H1 (cell line): ENCODE measurements around the gene PRKCD.

Experiments used
- BCL11A ChIP-seq, 2 experiments: IDR thresholded peaks; one replicate each; pipeline ENCODE4 v1.6.1; 2011; ENCODE audit warnings: low read depth in 2 of 2, low read length in 2 of 2, mild to moderate bottlenecking in 2 of 2
- BRCA1 ChIP-seq: IDR thresholded peaks from 2 replicates; pipeline ENCODE4 v1.6.1; 2012; ENCODE audit warnings: low read depth, low read length, improper control_type of control experiment
- CTCF ChIP-seq, 3 experiments: IDR thresholded peaks; 1 replicate in 2 of 3; 2 replicates in 1 of 3; pipeline versions ENCODE4 v1.5.1 to v1.6.1; 2011; ENCODE audit warnings: low read length in 3 of 3, mild to moderate bottlenecking in 3 of 3, inconsistent platforms in 2 of 3, low read depth in 1 of 3, moderate library complexity in 1 of 3; ENCODE audit not compliant: insufficient read depth in 1 of 3; ENCODE audit errors: control extremely low read depth in 1 of 3
- JUN ChIP-seq: IDR thresholded peaks from 2 replicates; pipeline ENCODE4 v1.6.1; 2011; ENCODE audit warnings: low read depth, mild to moderate bottlenecking, improper control_type of control experiment, low read length
- MAX ChIP-seq: IDR thresholded peaks from 2 replicates; pipeline ENCODE4 v1.6.1; 2012; ENCODE audit warnings: inconsistent platforms
- POLR2A ChIP-seq, 2 experiments: IDR thresholded peaks; 1 replicate in 1 of 2; 2 replicates in 1 of 2; pipeline ENCODE4 v1.6.1; 2011; ENCODE audit warnings: low read depth in 2 of 2, low read length in 2 of 2, mild to moderate bottlenecking in 2 of 2; ENCODE audit errors: control extremely low read depth in 1 of 2
- TBP ChIP-seq: IDR thresholded peaks from 2 replicates; pipeline ENCODE4 v1.6.1; 2011; ENCODE audit warnings: low read depth, low read length, improper control_type of control experiment

- no peak for TF ChIP-seq MAX
- TF ChIP-seq POLR2A (IDR thresholded peaks at IDR 0.05; ENCODE audit: control extremely low read depth in 1 of 2, low read depth in 2 of 2, low read length in 2 of 2): no peak
- no peak for TF ChIP-seq TBP
- TF ChIP-seq CTCF (IDR thresholded peaks at IDR 0.05; ENCODE audit: control extremely low read depth in 1 of 3, insufficient read depth in 1 of 3, low read depth in 1 of 3, low read length in 3 of 3): no peak
- no peak for TF ChIP-seq JUN
- TF ChIP-seq BRCA1: no peak
- TF ChIP-seq BCL11A (IDR thresholded peaks at IDR 0.05; ENCODE audit: low read depth in 2 of 2, low read length in 2 of 2): no peak
These were observed 15.3 kb upstream of the PRKCD start for GRCh38 chr3:53145713-53146080.
